IMR-90 (cell line): ENCODE data around the gene RAD52. TPM values are rescaled to one million over a fixed set of nuclear protein-coding genes. Genes with fewer than 3 reads are reported as not detected.

Experiments used
- polyA plus RNA-seq, 3 experiments: library from polyadenylated mRNA; depleted of rRNA; stranded (reverse); fragments of >200 nt; gene quantifications; 2 replicates each; pipeline ENCODE4 v1.2.3, GENCODE V29; 2012; ENCODE audit warnings: low replicate concordance in 1 of 3
- total RNA-seq: library from RNA; depleted of rRNA; stranded (reverse); fragments of >200 nt; gene quantifications from 2 replicates; pipeline ENCODE4 v1.2.3, GENCODE V29; 2012; rRNA removed

RAD52 gene
- total and polyA plus RNA-seq, 2 of the 4 experiments (the other 2 are of a cell fraction), result 10.7 to 11.3 TPM

Other genes starting within 250 kb of the RAD52 start
- gene WNK1, start 197.1 kb downstream of the RAD52 start, total RNA-seq, result 38.3 and 42.8 TPM in 2 replicates
- 28.3 and 36.9 TPM in 2 replicates for gene WNK1, start 197.1 kb downstream of the RAD52 start, polyA plus RNA-seq (2012; rRNA removed)
- gene ERC1, start 41.5 kb upstream of the RAD52 start, total RNA-seq, result 25.6 and 27.8 TPM in 2 replicates
- gene ERC1, start 41.5 kb upstream of the RAD52 start, polyA plus RNA-seq (2012; rRNA removed), result 11.2 and 11.6 TPM in 2 replicates